Tibial nerve (tissue), 3 donors: ENCODE data around the gene LARP4B.

Experiments used
- CTCF ChIP-seq, 5 experiments: fragments of 200-600 bp in 3 of 5; fragments of 450-650 bp in 2 of 5; sonication (generic) in 3 of 5; IDR thresholded peaks; one replicate each; pipeline ENCODE4 v1.5.1; 2016 to 2019; ENCODE audit warnings: antibody characterized with exemption in 5 of 5, mild to moderate bottlenecking in 3 of 5, moderate library complexity in 2 of 5
- POLR2A ChIP-seq, 2 donors: fragments of 450-650 bp; IDR thresholded peaks; one replicate each; pipeline ENCODE4 v1.6.1; 2017; ENCODE audit warnings: antibody characterized with exemption in 2 of 2, mild to moderate bottlenecking in 2 of 2, moderate library complexity in 2 of 2

GRCh38 chr10:878333-878759 is 53.2 kb downstream of the LARP4B start:
- TF ChIP-seq CTCF (IDR thresholded peaks at IDR 0.05) (no peak), POLR2A (IDR thresholded peaks at IDR 0.05) (no peak)
